Hepatocyte (in vitro differentiated cells): ENCODE results near the gene STON1.

Experiments
- CTCF ChIP-seq: fragments of 200-600 bp; sonication (generic); IDR thresholded peaks from 2 replicates; pipeline ENCODE4 v1.5.1; 2016; ENCODE audit warnings: antibody characterized with exemption, mild to moderate bottlenecking; ENCODE audit not compliant: poor library complexity
- EZH2phosphoT487 ChIP-seq: fragments of 200-600 bp; sonication (generic); IDR thresholded peaks from one replicate; pipeline ENCODE4 v1.6.1; 2018; ENCODE audit warnings: antibody characterized with exemption, mild to moderate bottlenecking, low read depth, moderate library complexity; ENCODE audit not compliant: unreplicated experiment, severe bottlenecking

GRCh38 chr2:48531141-48531648 is 1.2 kb downstream of the STON1 start:
- TF ChIP-seq CTCF (no peak), EZH2phosphoT487 (no peak)
